Testis (tissue), 2 donors: Measurements from ENCODE around the gene SPOCD1.
"Not testable (repeated sequence)": the region's sequence is repeated elsewhere in the genome, so short reads cannot be mapped to it uniquely, and the experiment has no call there.

Source experiments
- POLR2A ChIP-seq: fragments of 450-650 bp; IDR thresholded peaks from one replicate; pipeline ENCODE4 v1.6.1; 2017; ENCODE audit warnings: antibody characterized with exemption, mild to moderate bottlenecking, moderate library complexity
- TF ChIP-seq, protein P1 (sequence below), 3 experiments: fragments of 450-650 bp in 2 of 3; fragments of 200-600 bp in 1 of 3; sonication (generic) in 1 of 3; IDR thresholded peaks; one replicate each; pipeline ENCODE4 v1.5.1; 2016 to 2019; ENCODE audit warnings: antibody characterized with exemption in 3 of 3, mild to moderate bottlenecking in 2 of 3, moderate library complexity in 1 of 3

- TF ChIP-seq, protein P1, sequence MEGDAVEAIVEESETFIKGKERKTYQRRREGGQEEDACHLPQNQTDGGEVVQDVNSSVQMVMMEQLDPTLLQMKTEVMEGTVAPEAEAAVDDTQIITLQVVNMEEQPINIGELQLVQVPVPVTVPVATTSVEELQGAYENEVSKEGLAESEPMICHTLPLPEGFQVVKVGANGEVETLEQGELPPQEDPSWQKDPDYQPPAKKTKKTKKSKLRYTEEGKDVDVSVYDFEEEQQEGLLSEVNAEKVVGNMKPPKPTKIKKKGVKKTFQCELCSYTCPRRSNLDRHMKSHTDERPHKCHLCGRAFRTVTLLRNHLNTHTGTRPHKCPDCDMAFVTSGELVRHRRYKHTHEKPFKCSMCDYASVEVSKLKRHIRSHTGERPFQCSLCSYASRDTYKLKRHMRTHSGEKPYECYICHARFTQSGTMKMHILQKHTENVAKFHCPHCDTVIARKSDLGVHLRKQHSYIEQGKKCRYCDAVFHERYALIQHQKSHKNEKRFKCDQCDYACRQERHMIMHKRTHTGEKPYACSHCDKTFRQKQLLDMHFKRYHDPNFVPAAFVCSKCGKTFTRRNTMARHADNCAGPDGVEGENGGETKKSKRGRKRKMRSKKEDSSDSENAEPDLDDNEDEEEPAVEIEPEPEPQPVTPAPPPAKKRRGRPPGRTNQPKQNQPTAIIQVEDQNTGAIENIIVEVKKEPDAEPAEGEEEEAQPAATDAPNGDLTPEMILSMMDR (IDR thresholded peaks at IDR 0.05): not testable (repeated sequence)
- TF ChIP-seq POLR2A: not testable (repeated sequence)
These were observed 1.1 kb upstream of the SPOCD1 start for GRCh38 chr1:31816947-31817346.
